HL-60/S4 (cell line): ENCODE data around the gene PGLYRP3.
"Not testable (repeated sequence)": the region's sequence is repeated elsewhere in the genome, so short reads cannot be mapped to it uniquely, and the experiment has no call there.

Source experiments
- in situ Hi-C: fragments of 300-500 bp; cut with MboI; formaldehyde crosslinking; loops from 2 replicates; pipeline ENCODE4 v1.14.3; 2022; ENCODE audit warnings: low sequenced_read_pairs

PGLYRP3 gene

DNA sequence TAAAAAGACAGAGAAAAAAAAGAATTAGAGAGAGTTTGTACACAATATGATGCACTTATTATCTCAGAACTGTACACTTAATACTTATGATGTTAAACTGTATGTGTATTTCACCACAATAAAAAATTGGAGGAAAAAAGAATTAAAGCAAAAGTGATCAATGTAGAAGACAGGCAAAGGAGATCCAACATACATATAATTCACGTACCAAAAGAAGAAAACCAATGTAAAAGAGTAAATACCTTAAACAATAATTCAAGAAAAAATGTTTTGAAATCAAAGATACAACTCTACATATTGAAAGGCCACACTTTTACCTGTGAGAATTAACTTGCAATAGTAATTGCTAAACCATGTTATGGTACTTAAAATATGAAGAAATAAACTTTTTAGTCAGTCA is 9.8 kb upstream of the PGLYRP3 start:
- in situ Hi-C loops: no loop called here

DNA sequence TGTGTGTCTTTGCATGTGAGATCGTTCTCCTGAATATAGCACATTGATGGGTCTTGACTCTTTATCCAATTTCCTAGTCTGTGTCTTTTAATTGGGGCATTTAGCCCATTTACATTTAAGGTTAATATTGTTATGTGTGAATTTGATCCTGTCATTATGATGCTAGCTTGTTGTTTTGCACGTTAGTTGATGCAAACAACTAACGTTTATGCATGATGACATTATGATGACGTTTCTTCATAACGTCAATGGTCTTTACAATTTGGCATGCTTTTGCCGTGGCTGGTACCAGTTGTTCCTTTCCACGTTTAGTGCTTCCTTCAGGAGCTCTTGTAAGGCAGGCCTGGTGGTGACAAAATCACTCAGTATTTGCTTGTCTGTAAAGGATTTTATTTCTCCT is 5.4 kb upstream of the PGLYRP3 start:
- in situ Hi-C loops: not testable (repeated sequence)

DNA sequence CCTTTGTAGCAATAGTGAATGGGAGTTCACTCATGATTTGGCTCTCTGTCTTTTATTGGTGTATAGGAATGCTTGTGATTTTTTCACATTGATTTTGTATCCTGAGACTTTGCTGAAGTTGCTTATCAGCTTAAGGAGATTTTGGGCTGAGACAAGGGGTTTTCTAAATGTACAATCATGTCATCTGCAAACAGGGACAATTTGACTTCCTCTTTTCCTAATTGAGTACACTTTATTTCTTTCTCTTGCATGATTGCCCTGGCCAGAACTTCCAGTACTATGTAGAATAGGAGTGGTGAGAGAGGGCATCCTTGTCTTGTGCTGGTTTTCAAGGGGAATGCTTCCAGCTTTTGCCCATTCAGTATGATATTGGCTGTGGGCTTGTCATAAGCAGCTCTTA is 3.3 kb upstream of the PGLYRP3 start:
- in situ Hi-C loops: not testable (repeated sequence)

DNA sequence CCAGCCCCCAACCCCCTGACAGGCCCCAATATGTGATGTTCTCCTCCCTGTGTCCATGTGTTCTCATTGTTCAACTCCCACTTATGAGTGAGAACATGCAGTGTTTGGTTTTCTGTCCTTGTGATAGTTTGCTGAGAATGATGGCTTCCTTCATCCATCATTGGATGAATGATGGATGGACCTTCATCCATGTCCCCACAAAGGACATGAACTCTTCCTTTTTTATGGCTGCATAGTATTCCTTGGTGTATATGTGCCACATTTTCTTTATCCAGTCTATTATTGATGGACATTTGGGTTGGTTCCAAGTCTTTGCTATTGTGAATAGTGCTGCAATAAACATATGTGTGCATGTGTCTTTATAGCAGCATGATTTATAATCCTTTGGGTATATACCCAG is 1.6 kb upstream of the PGLYRP3 start:
- in situ Hi-C loops: not testable (repeated sequence)

DNA sequence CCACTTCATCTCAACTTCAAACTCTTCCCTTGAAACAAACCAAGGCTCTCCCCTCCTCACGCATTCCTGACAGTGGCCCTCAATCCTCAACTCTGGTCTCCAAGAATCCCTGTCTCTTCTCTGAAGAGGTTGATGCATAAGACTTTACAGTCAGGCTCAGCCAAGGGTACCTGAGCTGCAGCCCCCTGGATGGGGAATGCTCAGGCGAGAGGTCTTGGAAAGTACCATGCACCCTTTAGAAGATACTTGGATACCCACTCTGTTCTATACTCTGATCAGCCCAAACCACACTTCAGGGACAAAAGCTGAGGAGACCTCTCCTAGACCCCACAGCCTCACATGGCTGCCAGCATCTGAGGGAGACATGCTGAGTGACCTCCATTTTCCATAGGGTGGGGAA is 536 bp upstream of the PGLYRP3 start:
- in situ Hi-C loops: no loop called here

DNA sequence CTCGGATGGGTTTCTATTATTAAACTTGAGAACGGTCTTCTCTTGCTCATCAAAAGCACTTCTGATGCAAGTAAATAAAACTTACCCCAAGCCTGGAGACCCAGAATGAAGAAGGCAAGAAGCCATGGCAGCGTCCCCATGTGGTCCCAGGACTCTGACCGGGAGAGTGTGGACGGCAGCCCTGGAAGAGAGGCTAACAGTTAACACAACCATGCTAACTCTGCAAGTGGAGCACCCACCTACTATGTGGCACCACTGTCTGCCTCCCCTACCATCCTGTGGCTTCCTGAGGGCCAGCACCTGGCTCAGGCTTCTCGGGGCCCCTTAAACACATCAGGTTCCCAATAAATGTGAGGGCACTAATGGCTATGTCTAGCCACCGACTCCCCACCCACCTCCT is 2.2 kb downstream of the PGLYRP3 start:
- in situ Hi-C loops: no loop called here

DNA sequence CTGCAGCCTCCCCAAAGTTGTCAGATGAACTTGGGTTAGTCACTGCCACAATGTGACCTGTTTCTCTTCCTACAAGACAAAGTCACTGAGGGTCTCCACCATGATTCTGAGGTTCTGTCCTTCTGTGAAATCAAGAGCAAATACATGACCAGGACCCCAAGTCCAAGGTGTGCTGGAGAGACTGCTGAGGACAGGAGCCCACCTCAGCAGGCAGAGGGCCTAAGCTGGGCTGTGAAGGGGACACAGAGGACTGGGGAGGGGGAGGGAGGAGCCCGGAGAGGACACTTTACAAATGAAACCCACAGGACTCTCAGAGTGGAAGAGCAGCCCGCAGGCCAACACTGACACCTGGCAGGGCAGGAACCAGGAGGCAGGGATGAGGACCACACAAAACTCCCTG is 3.3 kb downstream of the PGLYRP3 start:
- in situ Hi-C loops: no loop called here

DNA sequence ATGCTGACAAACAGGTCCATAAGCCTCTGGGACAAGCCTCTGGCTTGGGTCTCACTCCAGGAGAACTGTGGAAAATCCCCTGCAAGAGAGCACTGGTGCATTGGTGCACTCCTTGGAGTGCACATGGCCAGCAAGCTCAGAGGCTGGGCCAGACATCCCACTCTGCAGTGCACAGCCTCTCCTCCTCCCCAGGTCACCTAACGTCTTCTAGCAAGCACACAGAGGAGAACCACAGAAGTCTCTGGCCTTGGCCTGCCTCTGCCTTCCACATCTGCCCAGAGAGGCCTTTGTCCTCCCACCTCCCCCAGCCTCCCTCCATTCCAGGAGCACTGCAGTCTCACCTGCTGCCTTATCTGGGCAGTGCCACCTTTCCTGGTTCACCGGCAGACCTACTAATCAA is 4.2 kb downstream of the PGLYRP3 start:
- in situ Hi-C loops: no loop called here

DNA sequence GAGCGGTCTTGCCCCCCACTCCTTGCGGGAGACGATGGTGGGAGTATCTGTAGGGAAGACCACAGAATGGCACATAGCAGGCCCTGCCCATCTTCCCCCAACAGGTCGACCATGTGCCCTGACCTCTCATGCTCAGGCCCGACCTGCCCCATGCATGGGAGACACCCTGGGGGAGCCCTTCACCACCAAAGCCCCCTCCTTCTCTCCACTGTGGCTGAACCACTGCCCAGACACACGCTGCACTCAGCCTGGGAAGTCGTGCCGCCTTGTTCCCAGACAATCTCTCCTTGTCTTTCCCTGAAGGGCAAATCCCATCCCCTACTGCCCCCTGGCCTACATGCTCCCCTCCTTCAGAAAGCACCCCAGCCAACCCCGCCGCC is 5.5 kb downstream of the PGLYRP3 start:
- in situ Hi-C loops: no loop called here

DNA sequence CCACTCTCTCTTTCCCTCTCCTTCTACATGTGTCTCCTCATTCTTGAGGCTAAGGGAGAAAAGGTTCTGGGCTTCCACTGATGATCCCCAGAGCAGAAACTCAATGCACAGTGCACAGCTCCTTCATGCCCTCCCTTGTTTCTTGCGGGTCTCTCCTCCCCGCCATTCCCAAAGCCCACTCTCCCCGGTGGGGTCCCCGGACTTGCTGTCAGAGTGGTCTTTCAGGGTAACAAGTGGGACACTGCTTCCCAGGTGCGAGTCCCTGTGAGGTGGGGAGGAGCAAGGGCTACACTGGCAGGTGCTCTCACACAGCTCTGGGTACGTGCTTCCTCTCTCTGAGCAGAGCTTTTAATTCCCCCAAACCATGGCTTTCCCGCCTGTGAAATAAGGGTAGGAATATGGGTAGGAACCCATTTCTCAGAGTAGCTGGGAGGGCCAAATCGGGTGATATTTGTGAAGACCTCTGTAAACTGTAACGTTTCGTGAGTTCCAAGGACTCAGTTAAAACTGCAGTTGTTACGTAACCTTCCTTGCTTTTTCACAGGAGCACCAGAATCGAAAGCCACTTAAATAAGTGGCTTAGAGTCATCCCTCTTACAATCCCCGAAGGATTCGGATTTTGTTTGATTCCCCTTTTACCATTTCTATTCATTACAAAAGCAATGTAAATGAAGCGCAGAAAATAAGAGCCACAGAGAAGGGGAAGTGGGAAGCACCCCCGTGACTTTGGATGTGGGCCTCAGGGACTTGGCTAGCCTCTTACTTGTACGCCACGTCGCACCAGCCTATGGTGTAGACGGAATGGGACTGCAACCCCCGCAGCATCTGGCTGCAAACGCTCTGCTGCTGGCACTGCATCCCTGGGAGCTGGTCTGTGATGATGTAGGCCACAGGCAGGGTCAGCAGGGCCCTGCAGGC is 6.2 kb downstream of the PGLYRP3 start:
- in situ Hi-C loops: no loop called here

DNA sequence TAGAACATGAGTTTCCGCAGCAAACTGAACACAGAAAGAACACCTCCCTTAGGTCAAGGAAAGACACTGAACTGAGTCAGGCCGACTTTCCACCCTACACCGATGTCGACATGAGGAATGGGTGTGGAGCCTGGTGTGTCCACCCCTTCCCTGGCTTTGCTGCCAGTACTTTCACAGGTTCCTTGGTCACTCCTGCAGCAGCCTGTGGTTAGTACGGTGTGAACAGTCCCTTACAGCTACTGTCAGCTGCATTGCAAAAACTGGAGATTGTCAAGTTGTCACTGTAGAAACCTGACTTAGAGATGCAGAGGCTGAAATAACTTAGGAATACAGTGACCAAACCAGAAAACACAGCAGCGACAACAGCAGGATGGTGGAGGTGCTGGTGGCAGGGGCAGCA is 7.1 kb downstream of the PGLYRP3 start:
- in situ Hi-C loops: no loop called here

DNA sequence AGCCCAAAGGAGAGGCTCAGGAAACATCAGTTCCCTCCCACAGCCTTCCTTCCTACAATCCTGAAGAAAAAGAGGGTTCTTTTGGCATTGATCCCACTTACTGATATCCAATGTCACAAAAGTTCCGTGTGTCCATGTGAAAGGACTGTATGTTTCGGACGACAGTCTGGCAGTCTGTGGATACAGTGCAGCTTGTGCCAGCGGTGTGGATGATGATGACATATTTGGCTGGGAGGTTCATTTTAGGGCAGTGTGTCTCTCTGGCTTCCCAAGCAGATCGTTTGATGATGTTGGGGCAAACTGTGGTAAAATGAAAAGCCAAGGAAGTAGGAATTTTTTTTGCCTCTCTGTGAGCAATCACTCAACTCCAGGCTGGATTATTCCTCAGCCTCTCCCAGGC is 10.4 kb downstream of the PGLYRP3 start:
- in situ Hi-C loops: no loop called here

DNA sequence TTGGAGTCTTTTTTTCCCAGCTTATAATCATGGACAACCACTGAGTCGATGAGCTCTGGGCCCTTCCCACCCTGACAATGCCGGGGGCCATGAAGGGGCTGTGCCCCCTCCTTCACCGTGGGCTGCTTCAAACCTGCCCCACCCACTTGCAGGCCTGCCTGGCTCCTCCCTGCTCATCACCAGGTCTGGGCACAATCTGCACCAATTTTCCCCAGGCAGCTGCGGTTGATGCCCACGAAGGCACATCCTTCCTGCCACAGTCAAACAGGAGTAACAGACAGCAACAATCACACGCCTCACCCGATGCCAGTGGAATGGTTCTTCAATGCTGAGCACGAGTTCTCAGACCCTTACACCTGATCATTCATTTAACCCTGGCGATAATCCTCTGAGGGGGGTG is 18.9 kb downstream of the PGLYRP3 start:
- in situ Hi-C loops: no loop called here

DNA sequence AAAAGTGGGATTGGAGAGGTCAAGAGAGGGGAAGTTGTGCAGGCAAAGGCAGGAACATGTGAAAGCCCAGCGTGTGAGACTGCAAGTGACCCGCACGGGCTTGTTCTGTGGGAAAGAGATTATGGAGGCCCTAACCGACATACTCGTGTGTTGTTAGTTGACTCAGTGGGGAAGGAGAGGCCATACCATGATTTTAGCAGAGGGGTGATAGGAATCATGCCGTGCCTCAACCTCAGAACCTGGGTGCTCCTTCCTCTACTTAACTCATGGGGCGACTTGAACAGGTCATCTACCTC is 19.3 kb downstream of the PGLYRP3 start:
- in situ Hi-C loops: no loop called here

DNA sequence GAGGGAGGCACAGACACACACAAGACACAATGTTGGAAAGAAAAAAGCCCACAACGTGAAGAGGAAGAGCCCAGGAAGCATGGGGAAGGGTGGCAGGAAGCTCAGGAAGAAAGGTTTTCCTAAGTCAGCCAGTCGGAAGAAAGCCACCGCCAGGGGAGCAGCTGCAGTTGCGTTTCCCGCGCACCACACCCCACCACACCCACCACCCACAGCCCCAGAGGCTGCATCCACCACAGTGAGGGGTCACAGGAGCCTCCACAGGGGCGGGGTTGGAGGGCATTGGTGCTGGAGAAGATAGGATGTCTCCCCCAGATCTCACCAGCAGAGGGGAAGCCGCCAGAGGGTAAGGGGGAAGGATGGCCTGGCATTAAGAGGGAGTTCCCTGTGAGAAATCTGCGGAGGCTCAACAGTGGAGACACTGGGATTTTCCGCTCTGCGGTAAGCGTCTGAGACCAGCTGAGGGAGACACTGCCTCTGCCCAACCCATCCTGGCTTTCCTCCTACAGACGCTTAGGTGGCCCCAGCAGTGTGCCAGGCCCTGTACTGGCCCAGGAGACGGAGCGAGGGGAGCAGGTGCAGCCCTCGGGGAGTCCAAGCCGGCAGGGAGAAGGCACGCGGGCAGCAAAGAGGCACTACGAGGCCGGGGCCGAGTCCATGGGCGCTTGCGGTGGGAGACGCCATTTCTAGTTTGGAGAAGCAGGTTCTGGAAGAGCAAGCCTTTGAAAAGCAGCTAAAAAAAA is 19.8 kb downstream of the PGLYRP3 start:
- in situ Hi-C loops: no loop called here

DNA sequence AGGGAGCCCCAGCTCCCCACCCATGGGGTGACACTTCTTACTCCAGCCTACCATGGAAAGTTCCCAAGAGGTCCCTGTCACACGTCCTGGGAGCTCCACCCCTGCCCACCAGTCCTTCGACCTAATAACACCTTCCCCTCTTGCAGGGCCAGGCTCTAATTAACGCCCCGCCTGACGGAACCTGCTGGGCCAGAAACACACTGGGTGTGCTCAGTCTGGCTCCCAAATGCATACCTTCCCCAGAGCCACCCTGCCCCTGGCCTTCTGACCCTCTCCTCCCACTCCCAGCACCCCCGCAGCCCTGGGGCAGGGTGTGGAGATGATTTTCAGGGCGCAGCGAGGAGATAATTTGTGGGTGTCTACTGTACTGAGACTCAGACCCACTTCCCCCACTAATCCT is 20.6 kb downstream of the PGLYRP3 start:
- in situ Hi-C loops: no loop called here

DNA sequence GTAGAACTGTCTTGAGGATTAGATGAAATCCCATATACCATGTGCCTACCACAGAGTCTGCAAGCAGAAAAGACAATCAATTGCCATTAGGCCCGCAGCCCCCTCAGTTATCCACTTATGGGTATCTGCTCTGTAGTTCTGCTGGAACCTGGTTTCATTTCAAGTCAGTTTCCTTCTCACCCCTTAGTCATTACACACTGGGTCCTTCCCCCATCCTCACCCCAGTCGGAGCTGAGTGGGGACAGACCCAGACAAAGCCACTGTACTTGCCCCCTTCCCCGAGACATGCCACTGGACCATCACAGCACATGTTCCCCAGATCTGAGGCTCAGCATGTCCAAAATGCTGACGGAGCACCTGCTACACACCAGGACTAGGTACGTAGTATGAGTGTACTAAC is 21.2 kb downstream of the PGLYRP3 start:
- in situ Hi-C loops: no loop called here

DNA sequence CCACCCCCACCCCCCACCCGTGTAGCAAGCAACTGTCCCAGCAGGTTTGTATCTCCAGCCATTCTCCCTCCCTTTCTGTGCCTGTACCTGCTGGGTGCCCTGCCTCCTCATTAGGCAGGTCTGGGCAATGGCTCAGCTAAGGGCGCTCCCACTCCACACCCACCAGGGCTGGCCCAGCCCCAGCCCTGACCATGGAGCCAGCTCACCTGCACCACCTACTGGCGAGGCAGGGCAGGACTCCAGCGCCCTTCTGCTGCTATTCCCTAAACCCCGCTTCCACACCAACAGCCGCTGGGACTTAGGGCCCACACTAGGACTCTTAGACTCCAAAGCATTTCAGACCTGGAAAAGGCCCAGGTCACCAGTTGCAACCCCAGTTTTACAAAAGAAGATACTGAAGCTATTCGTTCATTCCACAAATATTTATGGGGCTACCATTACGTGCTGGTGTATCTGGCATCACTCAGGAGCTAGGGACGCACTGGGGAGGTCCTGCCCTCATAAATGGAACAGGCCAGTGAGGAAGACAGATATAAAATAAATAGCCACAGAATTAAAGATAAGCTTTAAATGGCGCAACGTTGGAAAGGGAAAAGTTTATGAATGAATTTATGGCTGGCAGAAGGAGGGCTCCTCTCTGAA is 24.0 kb downstream of the PGLYRP3 start:
- in situ Hi-C loops: no loop called here

DNA sequence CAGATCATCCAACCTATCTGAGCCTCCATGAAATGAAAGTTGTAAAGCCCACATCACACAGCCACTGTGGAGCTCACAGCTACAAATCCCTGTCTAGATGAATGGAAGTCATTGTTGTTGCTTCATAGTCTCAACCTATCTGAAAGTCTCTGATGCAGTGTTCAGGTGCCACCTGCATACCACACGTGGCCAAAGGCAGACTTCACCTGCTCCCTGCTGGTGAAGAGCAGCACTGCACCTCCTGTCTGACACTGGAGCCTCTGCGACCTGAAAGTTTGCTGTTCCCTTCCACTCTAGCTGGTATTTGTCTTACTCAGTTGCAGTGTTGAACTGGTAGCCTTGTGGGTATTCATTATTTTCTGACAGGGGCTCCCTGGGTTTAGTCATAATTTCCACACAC is 34.9 kb downstream of the PGLYRP3 start:
- in situ Hi-C loops: no loop called here

DNA sequence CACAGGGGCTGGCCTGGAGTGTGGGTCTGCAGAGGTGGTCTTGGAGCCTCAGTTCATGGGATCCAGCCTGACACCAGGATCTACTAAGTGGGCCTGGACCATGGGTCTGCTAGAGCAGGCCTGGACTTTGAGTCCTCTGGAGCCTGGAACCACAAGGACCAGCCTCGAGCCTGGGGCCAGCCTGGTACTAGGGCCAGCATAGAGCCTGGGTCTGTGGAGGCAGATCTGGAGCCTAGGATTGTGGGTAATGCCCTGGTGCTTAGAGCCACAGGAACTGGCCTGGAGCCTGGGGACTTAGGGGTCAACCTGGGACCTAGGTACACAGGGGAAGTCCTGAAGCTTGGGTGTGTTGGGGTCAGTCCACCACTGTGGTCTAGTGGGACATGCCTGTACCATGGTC is 40.6 kb downstream of the PGLYRP3 start:
- in situ Hi-C loops: no loop called here

DNA sequence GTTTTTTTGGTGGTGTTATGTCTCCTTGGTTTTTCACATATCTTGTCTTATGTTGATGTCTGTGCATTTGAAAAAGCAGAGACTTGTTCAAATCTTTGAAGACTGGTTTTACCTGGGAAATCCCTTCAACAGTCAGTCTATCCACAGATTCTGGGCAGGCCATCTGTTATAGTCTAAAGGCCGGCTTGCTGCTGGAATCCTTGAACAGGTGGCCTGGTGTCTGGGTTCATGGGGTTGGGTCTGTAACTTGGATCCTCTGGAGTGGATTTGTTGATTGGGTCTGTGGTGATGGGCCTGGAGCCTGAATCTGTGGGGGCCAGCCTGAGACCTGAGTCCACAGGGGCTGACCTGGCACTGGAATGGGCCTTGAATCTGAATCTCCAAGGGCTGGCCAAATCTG is 41.0 kb downstream of the PGLYRP3 start:
- in situ Hi-C loops: no loop called here

DNA sequence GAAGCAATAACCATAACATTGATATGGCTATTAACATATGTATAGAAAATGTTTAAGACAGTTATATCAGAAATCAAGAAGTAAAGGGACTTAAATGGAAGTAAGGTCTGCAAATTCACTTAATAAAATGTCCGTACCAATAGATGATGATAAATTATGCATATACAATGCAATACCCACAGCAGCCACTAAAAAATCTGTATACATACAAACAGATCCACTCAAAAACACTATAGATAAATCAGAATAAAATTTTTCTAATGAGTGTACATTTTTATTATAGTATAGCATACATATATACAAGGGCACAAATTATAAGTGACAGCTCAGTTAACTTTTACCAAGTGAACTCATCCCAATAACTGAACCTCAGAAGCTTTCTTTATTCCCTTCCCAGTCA is 47.3 kb downstream of the PGLYRP3 start:
- in situ Hi-C loops: no loop called here
